Measurements from ENCODE around the gene PRRC1.
"Not testable (repeated sequence)": the region's sequence is repeated elsewhere in the genome, so short reads cannot be mapped to it uniquely, and the experiment has no call there.

PRRC1 gene

DNA sequence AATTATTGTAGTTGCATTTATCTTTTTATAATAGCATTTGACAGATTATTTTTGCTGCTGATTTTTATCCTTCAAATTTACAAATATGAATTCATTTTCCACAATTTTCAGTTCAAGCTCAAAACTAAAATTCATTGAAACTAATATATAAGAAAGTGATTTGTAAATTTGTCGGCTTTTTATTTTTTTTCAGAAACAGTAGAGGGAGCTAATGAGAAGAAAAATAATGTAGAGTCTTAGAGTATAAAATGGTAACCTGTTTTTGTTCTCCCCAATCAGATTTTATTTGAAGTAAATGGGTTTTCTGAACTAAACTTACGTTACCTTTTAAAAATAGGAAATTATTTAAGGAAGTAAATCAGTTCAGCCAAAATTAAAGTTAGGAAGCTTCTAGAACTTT lies 19.2 kb downstream of the PRRC1 start:
- no peak overlapping the region for H3K27ac ChIP-seq
- peaks cover 12% of the 10 kb centered on the region for H3K9me3 ChIP-seq
- H3K4me3 ChIP-seq: no peak overlapping the region
- H4K20me1 ChIP-seq: 0 out of 2 replicates have a peak, but pooled peaks cover 12% of the 10 kb centered on the region
- peaks cover 85% of the 10 kb centered on the region for H3K36me3 ChIP-seq
- TF ChIP-seq Cebpa-rat (IDR thresholded peaks at IDR 0.05): no peak
- no peak overlapping the region for H3K4me2 ChIP-seq
- H3K27me3 ChIP-seq: no peaks in the 10 kb centered on the region
- H3K9ac ChIP-seq: no peak overlapping the region
- H3K4me1 ChIP-seq: no peaks in the 10 kb centered on the region

GRCh38 chr5:127540553-127540952 lies 23.1 kb downstream of the PRRC1 start:
- H3K36me3 ChIP-seq: peaks cover 60% of the 10 kb centered on the region
- not testable (repeated sequence) for H3K9ac ChIP-seq, H3K4me2 ChIP-seq, H3K27me3 ChIP-seq, H4K20me1 ChIP-seq, H3K4me1 ChIP-seq, H3K27ac ChIP-seq, H3K4me3 ChIP-seq
- H3K9me3 ChIP-seq: peaks cover 20% of the 10 kb centered on the region

- Histone ChIP-seq H3K9me3 (peaks cover 13% of the 10 kb centered on the region), H4K20me1 (peaks cover 17% of the 10 kb centered on the region), H3K36me3 (peaks cover 49% of the 10 kb centered on the region)
- H3K4me2 ChIP-seq, H3K4me3 ChIP-seq, H3K4me1 ChIP-seq, H3K27ac ChIP-seq, H3K27me3 ChIP-seq, H3K9ac ChIP-seq: not testable (repeated sequence)
These were observed 27.8 kb downstream of the PRRC1 start for GRCh38 chr5:127545249-127545648.

- Histone ChIP-seq H3K4me1 (no peaks in the 10 kb centered on the region), H3K27me3 (no peaks in the 10 kb centered on the region), H3K4me2 (no peak overlapping the region), H3K9ac (no peak overlapping the region), H3K27ac (no peak overlapping the region), H3K4me3 (no peak overlapping the region), H3K36me3 (peaks cover 72% of the 10 kb centered on the region), H4K20me1 (peaks cover 17% of the 10 kb centered on the region), H3K9me3 (peaks cover 3% of the 10 kb centered on the region)
- no peak for TF ChIP-seq Cebpa-rat (IDR thresholded peaks at IDR 0.05)
These were observed 32.1 kb downstream of the PRRC1 start for GRCh38 chr5:127549551-127549950.

- Histone ChIP-seq H3K4me2 (no peak overlapping the region), H3K36me3 (peaks cover 66% of the 10 kb centered on the region), H3K9me3 (no peaks in the 10 kb centered on the region), H3K27ac (no peak overlapping the region), H3K4me1 (no peaks in the 10 kb centered on the region), H3K9ac (no peak overlapping the region), H4K20me1 (peaks cover 15% of the 10 kb centered on the region), H3K4me3 (no peak overlapping the region), H3K27me3 (no peaks in the 10 kb centered on the region)
- no peak for TF ChIP-seq Cebpa-rat (IDR thresholded peaks at IDR 0.05)
These were observed 33.4 kb downstream of the PRRC1 start for GRCh38 chr5:127550652-127551409.

DNA sequence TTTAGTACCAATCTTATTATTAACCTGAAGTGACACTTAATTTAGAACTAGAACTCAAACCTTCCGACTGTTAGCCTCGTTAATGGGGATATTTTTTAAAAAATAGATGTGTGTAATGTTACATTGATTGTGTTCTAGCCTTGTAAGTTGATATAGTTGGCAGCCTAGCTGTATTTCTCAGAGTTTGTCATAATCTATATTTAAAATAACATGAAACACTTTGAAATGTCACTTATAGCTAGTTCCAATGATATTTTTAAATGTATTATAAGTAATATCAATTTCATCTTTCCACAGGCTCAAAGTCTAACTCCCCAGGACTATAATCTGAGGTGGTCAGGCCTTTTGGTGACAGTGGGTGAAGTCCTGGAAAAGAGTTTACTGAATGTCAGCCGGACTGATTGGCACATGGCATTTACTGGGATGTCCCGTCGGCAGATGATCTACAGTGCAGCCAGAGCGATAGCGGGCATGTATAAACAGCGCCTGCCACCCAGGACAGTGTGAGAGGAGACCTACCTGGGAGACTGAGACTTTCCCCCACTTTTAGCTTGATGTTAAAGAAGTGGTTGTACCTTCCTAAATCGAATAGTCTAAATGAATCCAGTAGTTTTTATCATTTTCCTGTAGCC lies 34.1 kb downstream of the PRRC1 start:
- peaks cover 59% of the 10 kb centered on the region for H3K36me3 ChIP-seq
- no peak for TF ChIP-seq Cebpa-rat (IDR thresholded peaks at IDR 0.05)

GRCh38 chr5:127555826-127556225 lies 38.4 kb downstream of the PRRC1 start:
- Histone ChIP-seq H3K9ac (no peak overlapping the region), H4K20me1 (no peaks in the 10 kb centered on the region), H3K36me3 (peaks cover 34% of the 10 kb centered on the region), H3K4me3 (no peak overlapping the region), H3K27me3 (no peaks in the 10 kb centered on the region), H3K4me1 (no peaks in the 10 kb centered on the region), H3K27ac (no peak overlapping the region), H3K4me2 (no peak overlapping the region), H3K9me3 (no peaks in the 10 kb centered on the region)
- TF ChIP-seq Cebpa-rat (IDR thresholded peaks at IDR 0.05): no peak

More for the DNA sequence above, 34.1 kb downstream of the PRRC1 start:
- Histone ChIP-seq H3K27ac (no peak overlapping the region), H3K4me3 (no peak overlapping the region), H3K9ac (no peak overlapping the region), H3K9me3 (no peaks in the 10 kb centered on the region), H3K27me3 (no peaks in the 10 kb centered on the region), H4K20me1 (peaks cover 8% of the 10 kb centered on the region), H3K4me1 (no peaks in the 10 kb centered on the region), H3K4me2 (no peak overlapping the region)

GRCh38 chr5:127556609-127557334 lies 39.3 kb downstream of the PRRC1 start:
- Histone ChIP-seq H3K4me3 (no peak overlapping the region), H3K9me3 (no peaks in the 10 kb centered on the region), H4K20me1 (no peaks in the 10 kb centered on the region), H3K36me3 (peaks cover 24% of the 10 kb centered on the region), H3K27ac (no peak overlapping the region), H3K4me1 (no peaks in the 10 kb centered on the region), H3K27me3 (no peaks in the 10 kb centered on the region), H3K4me2 (no peak overlapping the region), H3K9ac (no peak overlapping the region)
- TF ChIP-seq Cebpa-rat (IDR thresholded peaks at IDR 0.05): no peak

DNA sequence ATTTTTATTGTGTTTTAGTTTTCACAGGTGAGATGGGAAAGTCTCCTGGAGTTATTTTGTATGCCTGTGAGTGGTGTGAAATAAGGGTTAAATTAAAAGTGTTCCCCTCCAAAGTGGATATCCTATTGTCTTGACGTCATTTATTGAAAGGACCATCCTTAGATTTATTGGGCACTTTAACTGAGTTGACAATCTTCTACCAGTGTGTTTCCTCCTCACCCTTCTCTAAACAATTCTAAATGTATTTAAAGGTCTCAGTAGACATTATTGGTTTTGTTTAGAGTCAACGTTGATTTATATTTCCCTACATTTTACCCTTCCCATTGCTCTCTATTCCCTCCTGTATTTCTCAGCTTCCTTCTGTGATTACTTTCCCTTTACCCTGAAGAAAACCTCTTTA lies 40.8 kb downstream of the PRRC1 start:
- no peak for TF ChIP-seq Cebpa-rat (IDR thresholded peaks at IDR 0.05)
- Histone ChIP-seq H3K9me3 (no peaks in the 10 kb centered on the region), H3K9ac (no peak overlapping the region), H3K4me1 (no peaks in the 10 kb centered on the region), H3K4me2 (no peak overlapping the region), H3K27me3 (no peaks in the 10 kb centered on the region), H3K36me3 (peaks cover 12% of the 10 kb centered on the region), H3K4me3 (no peak overlapping the region), H3K27ac (no peak overlapping the region), H4K20me1 (no peaks in the 10 kb centered on the region)

- no peak overlapping the region for H3K9ac ChIP-seq
- H4K20me1 ChIP-seq: no peaks in the 10 kb centered on the region
- no peak overlapping the region for H3K4me2 ChIP-seq
- no peaks in the 10 kb centered on the region for H3K36me3 ChIP-seq
- H3K27ac ChIP-seq: no peak overlapping the region
- no peak for TF ChIP-seq Cebpa-rat (IDR thresholded peaks at IDR 0.05)
- H3K27me3 ChIP-seq: no peaks in the 10 kb centered on the region
- peaks cover under 1% of the 10 kb centered on the region; the same call in 1 of the 2 replicates for H3K4me1 ChIP-seq
- no peak overlapping the region for H3K4me3 ChIP-seq
- no peaks in the 10 kb centered on the region for H3K9me3 ChIP-seq
These were observed 43.8 kb downstream of the PRRC1 start for GRCh38 chr5:127561254-127561653.

Data from BLaER1 (cell line).